ENCODE data around the gene CMC1. TPM values are rescaled to one million over a fixed set of nuclear protein-coding genes. Genes with fewer than 3 reads are reported as not detected.

CMC1 gene
- total and polyA plus RNA-seq, 7 donors: 14.4 to 73.4 (median 23.2) TPM

DNA sequence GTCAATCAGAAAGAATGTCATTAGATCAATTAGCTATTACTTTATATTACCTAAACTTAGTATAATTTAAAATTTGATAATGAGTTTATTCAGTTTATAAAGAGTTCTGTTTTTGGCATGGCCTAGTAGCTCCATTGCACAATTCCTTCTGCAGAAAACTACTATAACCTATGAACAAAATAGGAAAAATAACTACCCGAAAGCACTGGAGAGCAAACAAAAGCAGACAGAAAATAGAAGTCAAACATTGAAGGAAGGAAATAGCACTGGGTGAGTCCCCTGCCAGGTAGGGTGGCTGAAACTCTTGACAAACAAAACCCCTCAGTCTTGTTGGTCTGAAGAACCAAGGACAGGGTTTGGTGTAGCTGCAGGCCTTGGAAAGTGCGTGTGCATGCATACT is 37.5 kb downstream of the CMC1 start:
- Histone ChIP-seq H3K9me3 (peaks cover 4% of the 10 kb centered on the region), H3K4me1 (no peaks in the 10 kb centered on the region), H3K27ac (no peak overlapping the region), H3K4me3 (no peak overlapping the region), H3K36me3 (ENCODE audit: insufficient read depth in 1 of 2, low read depth in 1 of 2) (no peaks in the 10 kb centered on the region), H3K27me3 (ENCODE audit: insufficient read depth in 3 of 3, low read length in 2 of 3) (no peaks in the 10 kb centered on the region)
- ATAC-seq (no peak), DNase-seq (no peak)
- TF ChIP-seq, protein P1, sequence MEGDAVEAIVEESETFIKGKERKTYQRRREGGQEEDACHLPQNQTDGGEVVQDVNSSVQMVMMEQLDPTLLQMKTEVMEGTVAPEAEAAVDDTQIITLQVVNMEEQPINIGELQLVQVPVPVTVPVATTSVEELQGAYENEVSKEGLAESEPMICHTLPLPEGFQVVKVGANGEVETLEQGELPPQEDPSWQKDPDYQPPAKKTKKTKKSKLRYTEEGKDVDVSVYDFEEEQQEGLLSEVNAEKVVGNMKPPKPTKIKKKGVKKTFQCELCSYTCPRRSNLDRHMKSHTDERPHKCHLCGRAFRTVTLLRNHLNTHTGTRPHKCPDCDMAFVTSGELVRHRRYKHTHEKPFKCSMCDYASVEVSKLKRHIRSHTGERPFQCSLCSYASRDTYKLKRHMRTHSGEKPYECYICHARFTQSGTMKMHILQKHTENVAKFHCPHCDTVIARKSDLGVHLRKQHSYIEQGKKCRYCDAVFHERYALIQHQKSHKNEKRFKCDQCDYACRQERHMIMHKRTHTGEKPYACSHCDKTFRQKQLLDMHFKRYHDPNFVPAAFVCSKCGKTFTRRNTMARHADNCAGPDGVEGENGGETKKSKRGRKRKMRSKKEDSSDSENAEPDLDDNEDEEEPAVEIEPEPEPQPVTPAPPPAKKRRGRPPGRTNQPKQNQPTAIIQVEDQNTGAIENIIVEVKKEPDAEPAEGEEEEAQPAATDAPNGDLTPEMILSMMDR (IDR thresholded peaks at IDR 0.05): no peak
- intact Hi-C loops (cut with DNase I): no loop called here
- WGBS, 3 donors: 88 to 97% (median 94%) methylated on average over 2 of the region's 2 CpGs

DNA sequence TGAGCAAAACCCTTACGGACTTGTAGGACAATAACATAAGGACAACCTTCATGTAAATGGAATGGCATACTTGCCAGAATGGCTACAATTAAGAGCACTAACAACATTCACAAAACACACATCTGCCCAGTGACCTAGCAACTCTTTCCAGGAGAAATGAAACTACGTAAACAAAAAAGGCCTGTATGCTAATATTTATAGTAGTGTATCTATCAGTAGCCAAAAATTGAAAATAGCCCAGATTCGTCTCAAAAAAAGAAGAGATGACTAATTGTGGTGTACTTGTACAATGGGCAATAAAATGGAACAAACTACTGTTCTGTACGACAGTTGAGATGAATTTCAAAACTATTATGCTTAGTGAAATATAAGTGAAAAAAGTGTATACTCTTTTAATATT is 38.4 kb downstream of the CMC1 start:
- Histone ChIP-seq H3K27me3 (ENCODE audit: insufficient read depth in 3 of 3, low read length in 2 of 3) (no peaks in the 10 kb centered on the region), H3K36me3 (ENCODE audit: insufficient read depth in 1 of 2, low read depth in 1 of 2) (no peaks in the 10 kb centered on the region), H3K9me3 (no peaks in the 10 kb centered on the region), H3K4me1 (no peaks in the 10 kb centered on the region), H3K27ac (no peak overlapping the region), H3K4me3 (no peak overlapping the region)
- ATAC-seq: no peak
- intact Hi-C loops (cut with DNase I): loop anchor here in 1 of 2 donors (10.0 kb wide), 1 partner anchor 565 kb away; no protein-coding TSS in a partner anchor
- TF ChIP-seq, protein P1 (IDR thresholded peaks at IDR 0.05): no peak
- no peak for DNase-seq
- 69 to 74% (median 72%) methylated on average over 4 of the region's 4 CpGs for WGBS, 3 donors

DNA sequence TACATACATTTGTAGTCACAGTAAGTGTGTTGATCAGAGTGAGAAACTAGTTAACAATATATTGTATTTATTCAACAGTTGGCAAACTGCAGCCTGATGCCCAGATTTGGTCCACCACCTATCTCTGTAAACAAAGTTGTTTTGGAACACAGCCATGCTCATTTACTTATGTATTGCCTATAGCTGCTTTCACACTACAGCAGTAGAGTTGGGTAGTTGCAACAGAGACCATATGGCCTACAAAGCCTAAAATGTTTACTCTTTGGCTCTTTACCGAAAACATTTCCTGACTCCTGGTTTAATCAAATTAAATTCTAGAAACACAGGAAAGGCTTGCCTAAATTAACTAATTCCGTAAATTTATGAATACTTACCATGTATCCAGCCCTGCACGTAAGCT is 39.4 kb downstream of the CMC1 start:
- DNase-seq: no peak
- WGBS, 3 donors: 96 to 97% (median 96%) methylated on average over 3 of the region's 3 CpGs
- no peaks in the 10 kb centered on the region for H3K27me3 ChIP-seq (ENCODE audit: insufficient read depth in 3 of 3, low read length in 2 of 3)
- H3K9me3 ChIP-seq: no peaks in the 10 kb centered on the region
- TF ChIP-seq, protein P1 (IDR thresholded peaks at IDR 0.05): no peak
- no peak overlapping the region for H3K27ac ChIP-seq
- H3K36me3 ChIP-seq (ENCODE audit: insufficient read depth in 1 of 2, low read depth in 1 of 2): no peaks in the 10 kb centered on the region
- intact Hi-C loops (cut with DNase I): loop anchor here in 1 of 2 donors (10.0 kb wide), 1 partner anchor 566 kb away; no protein-coding TSS in a partner anchor
- no peak for ATAC-seq
- no peaks in the 10 kb centered on the region for H3K4me1 ChIP-seq
- no peak overlapping the region for H3K4me3 ChIP-seq

DNA sequence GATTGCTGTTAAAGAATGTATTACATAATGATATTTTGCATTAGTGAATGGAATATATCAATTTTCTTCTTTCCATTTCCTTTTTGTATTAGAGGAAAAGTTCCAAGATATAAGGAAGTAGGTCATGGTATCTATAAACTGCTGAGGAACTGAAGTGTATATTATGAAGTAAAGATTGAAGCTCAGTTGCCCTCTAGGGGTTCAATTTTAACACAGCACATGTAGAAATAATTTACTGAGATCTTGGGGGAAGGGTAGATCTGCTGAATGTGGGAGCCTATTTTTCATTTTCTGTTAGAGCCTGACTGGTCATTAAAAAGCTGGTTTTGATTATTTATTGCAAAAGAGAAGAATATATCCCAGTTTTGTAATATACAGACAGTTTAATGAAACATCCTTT is 45.2 kb downstream of the CMC1 start:
- no peaks in the 10 kb centered on the region for H3K9me3 ChIP-seq
- H3K4me1 ChIP-seq: no peaks in the 10 kb centered on the region
- TF ChIP-seq, protein P1 (IDR thresholded peaks at IDR 0.05): peak; percentile 59
- ATAC-seq (peak in 2 of 4 donors; percentile 56 to 77), DNase-seq (no peak)
- no peaks in the 10 kb centered on the region for H3K27me3 ChIP-seq (ENCODE audit: insufficient read depth in 3 of 3, low read length in 2 of 3)
- peaks cover 0 to 6% of the 10 kb centered on the region in 2 donors for H3K36me3 ChIP-seq (ENCODE audit: insufficient read depth in 1 of 2, low read depth in 1 of 2)
- no peak overlapping the region for H3K4me3 ChIP-seq
- intact Hi-C loops (cut with DNase I): loop anchor here (5.0 to 10.0 kb wide), 2 partner anchors 572 to 574 kb away; no protein-coding TSS in a partner anchor
- no peak overlapping the region for H3K27ac ChIP-seq

DNA sequence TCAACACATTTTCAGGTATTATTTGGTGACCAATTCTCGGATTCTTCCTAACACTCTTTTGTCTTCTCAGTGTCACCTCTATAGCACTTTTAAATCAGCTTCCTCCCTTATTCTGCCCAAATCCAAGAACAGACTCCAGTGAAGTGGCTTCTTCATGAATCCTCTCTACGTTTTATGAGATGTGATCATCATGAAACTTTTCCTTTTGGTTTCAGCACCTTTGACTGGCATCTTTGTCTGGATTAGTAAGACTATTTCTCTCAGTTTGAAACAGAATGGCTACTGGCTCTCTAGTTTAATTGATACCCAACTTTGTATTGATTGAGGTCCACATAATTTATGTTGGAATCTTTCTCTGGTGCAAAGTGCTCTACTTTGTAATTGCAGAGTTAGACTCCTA is 45.6 kb downstream of the CMC1 start:
- Histone ChIP-seq H3K27me3 (ENCODE audit: insufficient read depth in 3 of 3, low read length in 2 of 3) (no peaks in the 10 kb centered on the region), H3K4me1 (no peaks in the 10 kb centered on the region), H3K9me3 (no peaks in the 10 kb centered on the region), H3K27ac (no peak overlapping the region), H3K36me3 (ENCODE audit: insufficient read depth in 1 of 2, low read depth in 1 of 2) (peaks cover 0 to 6% of the 10 kb centered on the region in 2 donors), H3K4me3 (no peak overlapping the region)
- ATAC-seq: no peak
- intact Hi-C loops (cut with DNase I): loop anchor here (5.0 to 10.0 kb wide), 2 partner anchors 572 to 575 kb away; no protein-coding TSS in a partner anchor
- no peak for DNase-seq
- TF ChIP-seq, protein P1 (IDR thresholded peaks at IDR 0.05): no peak
- WGBS, 3 donors: 86 to 89% (median 86%) methylated on average over 2 of the region's 2 CpGs

Measured in psoas muscle (tissue), 8 donors.